GM21381 (cell line): Measurements from ENCODE around the gene PARVA.

ENCODE experiments used
- ATAC-seq: cut with Tn5 transposase; IDR thresholded peaks from one replicate; pipeline ENCODE4 v1.9.1; 2021; ENCODE audit warnings: mild to moderate bottlenecking, moderate library complexity; ENCODE audit not compliant: unreplicated experiment

Gene PARVA

DNA sequence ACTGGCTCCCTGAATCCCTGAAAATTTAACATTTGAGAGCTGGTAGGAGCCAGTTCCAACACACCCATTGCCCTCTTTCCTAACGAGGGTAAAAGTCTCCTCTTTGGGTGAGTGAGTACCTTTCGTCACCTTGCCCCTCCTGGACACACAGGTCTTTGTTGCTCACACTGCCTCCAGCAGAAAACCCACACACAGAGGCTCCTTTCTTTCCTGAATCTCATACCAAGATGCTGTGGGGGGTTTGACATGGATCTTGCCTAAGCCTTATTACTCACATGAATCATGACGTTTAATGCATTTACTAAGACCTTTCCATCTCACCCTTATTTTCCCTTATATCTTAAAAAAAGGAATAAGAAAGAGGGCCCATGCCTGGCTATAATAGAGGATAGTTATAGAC, 53.0 kb downstream of the PARVA start:
- ATAC-seq: no peak

DNA sequence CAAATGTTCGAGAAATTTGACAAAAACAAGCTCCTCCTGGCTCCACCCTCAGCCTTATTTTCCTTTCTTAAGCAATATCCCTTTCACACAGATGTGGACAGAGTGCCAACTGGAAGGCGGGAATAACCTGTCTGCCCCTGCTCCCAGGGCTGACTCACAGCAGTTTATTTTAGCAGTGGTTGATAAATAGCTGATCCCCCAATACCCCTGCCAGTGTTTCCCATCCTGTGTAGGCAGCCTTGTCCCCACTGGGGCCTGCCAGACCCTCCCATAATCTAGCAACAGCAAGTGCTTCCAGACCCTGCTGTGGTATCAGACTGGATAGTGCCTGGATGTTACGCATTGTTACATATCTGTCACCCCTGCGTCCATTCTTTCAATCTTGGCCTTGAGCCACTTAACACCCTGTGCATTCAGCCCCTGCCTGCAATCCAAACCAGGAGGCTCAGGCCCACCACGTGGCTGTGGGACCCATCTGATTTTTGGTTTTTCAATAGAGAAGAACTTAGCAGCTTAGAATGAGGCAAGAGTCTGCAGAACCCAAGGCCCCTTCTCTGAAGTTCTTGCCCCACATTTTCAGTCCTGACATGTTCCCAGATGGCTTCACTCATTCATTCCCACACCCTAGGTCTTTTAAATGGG, 53.7 kb downstream of the PARVA start:
- ATAC-seq: no peak

DNA sequence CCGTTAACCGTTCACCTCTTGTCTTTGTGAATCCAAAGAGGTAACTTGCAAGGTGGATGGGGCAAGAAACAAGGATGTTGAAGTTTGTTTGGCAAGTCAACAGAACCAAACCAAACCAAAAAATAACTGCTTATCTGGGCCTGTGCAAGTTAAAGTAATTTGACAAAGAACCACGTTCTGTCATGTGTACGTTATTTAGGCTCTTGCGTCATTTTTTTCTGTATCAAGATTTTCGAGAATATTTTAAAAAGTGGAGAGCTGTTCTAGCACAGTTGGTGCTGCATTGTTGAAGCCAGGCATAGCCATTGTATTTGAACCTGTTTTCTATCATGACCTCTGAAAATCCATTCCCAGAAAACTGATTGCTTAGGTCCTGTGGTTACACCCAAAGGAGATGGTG, 55.1 kb downstream of the PARVA start:
- no peak for ATAC-seq

DNA sequence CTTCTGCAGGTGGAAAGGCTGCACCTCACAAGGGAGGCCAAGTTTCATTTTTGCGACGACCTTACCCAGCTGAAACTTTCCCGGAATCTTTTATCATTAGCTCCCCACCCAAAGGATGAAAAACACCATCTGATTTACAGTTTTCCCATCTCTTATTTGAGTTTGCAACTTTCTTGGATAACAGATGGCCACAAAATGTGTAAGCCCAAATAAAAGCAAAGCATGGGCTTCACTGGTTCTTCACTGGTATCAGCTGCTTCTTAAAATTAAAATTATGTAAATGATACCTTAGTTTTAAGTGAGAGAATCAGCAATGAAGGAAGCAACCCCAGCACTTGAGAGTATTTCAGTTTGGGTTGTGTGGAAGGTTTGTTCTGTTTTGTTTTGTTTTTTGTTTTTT, 55.8 kb downstream of the PARVA start:
- no peak for ATAC-seq

DNA sequence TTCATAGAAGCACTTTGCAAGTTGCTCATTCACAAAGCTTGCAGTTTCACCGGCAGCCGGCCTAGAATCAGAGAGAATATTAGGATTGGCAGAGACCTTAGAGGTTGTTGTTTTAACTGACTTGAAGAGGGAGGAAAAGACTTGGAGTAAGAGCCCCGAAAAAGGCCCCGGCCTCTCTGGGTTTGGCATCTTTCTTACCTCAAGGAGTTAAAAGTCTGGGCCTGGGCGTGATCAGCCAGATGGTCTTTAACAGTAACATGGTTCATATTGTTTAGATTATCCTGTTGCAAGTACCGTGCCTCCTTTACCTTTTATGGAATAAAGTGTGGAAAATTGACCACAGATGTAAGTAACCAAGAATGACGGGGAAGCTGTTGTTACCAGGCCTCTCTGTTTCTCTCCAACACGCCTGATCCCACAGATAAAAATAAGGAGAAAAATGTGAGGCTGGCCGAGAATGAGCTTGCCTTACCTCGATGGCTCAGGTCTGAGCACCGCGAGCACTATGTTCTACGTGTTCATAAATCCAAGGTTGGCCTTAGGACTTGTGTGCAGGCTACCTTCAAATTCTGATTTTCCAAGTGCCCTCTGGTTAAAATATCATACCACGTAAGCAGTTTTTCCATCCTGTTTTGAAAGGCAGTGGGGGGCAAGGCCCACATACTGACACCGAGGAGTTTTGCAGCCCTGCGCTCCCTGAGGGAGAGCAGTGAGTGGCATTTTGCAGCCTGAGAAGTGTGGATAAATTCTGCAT, 56.4 kb downstream of the PARVA start:
- no peak for ATAC-seq

DNA sequence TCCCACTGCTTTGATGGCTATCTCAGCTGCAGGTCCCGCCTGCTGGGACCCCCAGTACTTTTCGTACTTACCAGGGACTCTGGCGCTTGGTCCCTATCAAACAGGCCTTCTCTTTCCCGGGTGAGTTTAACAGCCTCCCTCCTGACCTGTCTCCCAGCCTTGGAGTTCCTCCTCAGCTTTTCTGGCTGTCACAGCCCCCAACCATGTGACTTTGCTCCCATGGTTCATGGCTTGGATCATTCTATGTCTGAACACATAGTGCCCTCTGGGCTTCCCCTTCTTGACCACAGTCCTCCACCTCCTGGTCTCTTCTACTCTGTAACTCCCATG, 56.9 kb downstream of the PARVA start:
- no peak for ATAC-seq

DNA sequence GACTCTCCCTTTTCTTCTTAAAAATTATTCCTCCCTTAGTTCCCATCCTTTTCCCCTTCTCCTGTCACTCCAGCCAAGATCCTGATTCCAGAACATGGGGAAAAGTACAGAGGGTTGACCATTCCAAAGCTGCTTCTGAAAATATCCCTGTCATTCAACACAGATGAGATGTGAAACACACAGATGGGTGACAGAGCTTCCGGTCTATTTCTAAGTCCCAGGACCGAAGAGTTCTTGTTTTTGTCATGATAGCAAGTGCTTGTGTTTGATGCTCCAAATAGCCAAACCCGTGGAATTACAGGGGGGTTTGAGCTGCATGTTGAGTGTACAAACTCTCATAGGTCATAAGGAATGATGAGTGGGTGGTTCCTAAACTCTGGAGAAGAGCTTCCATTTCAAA, 57.9 kb downstream of the PARVA start:
- ATAC-seq: no peak

DNA sequence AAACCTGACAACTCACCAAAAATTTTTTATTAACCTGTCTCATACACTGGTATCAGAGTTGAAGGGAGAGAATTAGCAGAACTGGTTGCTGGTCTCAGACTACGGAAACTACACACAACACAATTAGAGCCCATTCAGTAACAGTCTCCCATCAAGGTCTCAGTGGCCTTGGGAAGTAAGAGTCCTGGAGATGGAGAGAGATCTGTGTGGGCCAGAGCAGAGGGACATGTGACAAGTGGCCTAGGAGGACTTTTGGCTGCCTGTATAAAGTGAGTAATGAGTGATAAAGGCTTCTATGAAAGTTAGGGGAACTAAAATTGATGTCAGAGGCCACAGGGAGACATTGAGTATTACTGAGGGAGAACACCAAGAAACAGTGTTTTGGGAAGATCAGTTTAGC, 58.9 kb downstream of the PARVA start:
- no peak for ATAC-seq

DNA sequence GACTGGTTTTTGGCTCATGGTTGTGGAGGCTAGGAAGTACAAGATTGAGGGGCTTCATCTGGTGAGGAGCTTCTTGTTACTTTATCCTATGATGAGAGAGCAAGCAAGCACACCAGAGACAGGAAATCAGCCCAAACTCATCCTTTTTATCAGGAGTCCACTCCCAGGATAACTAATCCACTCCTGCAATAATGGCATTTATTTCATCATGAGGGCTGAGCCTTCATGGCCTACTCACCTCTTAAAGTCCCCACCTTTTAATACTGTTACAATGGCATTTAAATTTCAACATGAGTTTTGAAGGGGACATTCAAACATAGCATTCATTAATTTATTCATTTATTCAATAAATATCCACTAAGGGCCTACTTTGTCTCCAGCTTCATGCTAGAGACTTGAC, 60.9 kb downstream of the PARVA start:
- no peak for ATAC-seq

DNA sequence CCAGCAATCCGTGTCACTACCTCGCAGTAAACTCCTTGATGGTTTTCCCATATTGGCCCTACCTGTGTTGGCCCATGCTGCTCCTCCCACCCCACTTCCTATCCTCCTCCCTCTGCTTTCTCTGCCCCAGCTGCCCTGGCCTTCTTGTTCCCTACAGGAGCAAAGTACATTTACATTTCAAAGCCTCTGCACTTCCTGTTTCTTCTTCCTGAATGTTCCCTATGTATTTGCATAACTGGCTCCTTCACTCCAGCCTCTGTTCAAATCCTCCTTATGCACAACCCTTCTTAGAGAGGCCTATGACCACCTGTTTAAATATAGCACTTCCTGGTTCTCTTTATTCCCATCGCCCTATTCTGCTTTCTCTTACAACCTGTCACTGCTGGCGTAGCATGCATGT, 62.2 kb downstream of the PARVA start:
- no peak for ATAC-seq

DNA sequence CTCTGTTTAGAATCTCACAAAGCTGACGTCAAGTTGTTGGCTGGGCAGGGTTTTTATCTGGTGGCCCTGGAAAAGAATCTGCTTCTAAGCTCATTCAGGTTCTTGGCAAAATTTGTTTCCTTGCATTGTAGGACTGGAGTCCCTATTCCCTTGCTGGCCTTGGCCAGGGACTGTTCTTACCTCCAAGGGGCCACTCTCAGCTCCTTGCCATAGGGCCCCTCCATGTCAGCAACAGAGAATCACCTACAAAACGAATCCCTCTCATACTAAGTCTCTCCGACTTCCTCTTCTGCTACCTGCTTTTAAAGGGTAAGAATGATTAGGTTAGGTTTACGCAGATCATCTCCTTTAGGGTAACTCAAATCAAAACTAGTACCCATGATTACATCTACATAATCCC, 63.2 kb downstream of the PARVA start:
- no peak for ATAC-seq

DNA sequence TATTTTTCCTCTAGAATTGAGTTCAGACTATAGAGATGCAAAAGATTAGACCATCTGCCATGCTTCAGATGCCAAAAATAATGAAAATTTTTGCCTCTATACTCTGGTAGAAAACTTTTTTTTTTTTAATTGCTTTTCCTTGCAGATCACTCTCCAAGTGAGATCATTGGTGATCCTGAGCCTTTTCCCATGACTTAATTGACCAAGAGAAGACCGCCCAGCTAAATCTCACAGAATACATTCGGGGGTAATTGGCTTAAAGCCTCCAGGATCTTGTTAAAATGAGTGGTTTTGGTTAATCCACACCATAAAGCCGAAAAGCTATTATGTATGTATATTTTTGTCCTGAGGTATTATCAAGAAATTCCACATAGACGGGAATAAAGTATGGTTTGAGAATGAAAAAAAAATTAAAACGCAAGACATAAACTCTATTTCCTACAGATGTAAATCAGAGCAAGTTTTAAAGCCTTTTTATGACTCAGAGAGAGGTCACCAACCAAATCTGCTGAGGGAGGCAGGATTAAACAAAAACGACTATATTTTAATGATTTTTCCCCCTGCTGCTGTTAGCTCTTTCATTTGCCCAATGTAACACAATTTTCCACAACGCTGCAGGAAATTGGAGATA, 64.0 kb downstream of the PARVA start:
- ATAC-seq: no peak

DNA sequence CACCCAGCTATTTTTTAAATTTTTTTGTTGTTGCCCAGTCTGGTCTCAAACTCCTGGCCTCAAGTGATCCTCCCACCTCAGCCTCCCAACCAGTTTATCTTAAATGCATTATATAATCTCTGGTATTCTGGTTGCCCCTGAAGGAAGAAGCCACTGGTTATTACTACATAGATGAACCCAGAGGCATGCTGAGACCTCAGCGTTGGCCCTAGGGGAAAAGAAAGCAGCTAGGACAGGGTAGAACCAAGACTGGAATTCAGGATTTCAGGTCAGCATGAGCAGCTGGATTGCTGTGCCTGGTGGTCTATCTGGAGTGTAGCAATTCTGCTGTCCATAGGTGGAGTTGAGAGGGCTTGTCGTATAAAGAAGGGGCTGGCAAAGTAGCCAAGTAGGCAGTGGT, 67.2 kb downstream of the PARVA start:
- ATAC-seq: no peak

DNA sequence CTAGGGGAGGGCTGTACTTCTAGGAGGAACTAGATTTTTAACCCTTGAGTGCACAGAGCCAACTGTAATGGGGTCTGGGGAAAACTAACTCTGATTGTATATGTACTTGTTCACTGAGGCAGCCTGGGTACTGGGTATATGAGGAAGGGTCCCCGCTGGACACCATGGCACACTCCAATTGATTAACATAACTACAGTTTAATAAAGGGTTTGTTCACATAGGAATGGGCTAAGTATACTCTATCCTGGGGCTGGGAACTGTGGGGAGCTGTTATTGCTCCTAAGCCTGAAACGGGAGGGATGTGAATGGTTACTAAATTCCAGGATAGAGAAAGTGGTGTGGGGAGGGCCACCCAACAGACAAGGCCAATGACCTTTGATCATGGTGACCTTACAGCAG, 67.6 kb downstream of the PARVA start:
- no peak for ATAC-seq

DNA sequence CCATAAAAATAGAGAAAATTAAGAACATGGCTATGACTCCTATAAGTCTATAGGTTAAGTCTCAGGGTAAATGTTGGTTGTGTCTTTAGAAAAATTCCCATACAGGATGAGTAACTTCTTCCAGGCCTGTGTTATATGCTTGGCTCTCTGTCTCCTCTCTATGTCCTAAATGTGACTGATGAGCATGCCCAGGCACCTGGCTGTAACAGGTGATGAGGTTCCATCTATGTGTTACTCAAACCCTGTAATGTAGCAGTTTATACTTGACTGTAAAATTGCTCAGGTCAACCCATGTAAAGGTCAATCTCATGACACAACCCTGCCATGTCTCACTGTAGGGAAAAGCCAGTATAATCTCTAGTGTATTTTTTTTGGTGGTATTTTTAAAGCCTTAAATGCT, 69.5 kb downstream of the PARVA start:
- no peak for ATAC-seq

DNA sequence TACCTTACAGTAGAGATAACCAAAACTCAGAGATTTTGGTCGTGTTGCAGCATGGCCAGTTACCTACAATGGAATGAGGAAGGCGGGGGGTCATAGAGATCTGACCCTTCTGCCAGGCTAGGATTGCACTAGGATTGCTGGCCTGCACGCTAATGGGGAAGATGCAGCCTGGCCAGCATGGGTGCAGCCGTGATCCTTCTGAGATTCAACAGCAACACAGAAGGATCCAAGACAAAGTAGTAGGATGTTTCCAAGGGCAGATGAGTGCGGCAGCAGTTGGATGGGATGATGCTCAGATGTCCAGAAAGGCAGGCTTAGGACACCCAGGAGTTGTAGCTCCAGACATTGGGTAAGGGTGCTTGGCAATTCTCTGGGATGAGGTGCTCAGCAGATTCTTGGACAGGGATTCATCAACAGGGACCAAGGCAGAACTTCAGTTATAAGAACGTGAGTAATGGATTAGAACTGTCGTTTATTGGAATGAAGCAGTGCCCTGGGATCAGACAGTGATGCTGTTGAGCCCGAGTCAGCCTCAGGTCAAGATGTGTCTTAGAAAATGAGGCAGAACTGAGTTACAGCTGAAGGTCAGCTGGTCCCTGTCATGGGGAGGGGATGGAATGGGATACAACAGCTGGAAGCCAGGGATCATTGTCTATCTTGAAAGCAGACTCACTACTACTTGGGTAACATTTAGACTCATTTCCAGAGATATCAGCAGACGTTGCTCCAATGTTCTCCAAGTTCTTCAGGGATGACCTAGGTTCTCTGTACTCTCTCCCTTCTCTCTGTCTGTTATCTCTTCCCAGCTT, 71.0 kb downstream of the PARVA start:
- no peak for ATAC-seq

DNA sequence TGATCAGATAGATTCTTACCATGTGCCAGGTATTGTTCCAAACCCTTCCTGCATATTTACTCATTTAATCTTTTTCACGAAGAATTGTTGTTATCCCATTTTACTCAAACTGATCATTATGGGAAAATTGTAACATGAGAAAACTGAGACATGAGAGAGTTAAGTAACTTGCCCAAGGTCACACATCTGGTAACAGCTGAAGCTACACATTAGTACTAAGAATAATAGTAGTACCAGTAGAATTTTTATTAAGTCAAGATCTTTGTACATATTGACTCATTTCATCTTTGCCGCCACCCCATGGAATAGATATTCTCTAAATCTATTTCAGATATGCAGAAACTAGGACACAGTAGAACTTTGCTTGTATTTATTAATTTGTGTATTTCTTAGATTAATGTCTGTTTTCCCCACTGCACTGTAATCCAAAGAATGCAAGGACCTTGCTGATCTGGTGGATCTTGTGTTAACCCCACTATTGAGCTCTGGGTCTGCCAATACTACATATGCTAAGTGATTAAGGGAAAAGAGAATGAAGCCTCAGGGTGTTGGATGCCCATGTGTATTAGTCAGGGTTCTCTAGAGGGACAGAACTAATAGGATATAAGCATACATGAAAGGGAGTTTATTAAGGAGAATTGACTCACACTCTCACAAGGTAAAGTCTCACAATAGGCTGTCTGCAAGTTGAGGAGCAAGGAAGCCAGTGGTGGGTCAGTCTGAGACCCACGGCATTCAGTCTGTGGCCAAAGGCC, 72.8 kb downstream of the PARVA start:
- ATAC-seq: no peak

DNA sequence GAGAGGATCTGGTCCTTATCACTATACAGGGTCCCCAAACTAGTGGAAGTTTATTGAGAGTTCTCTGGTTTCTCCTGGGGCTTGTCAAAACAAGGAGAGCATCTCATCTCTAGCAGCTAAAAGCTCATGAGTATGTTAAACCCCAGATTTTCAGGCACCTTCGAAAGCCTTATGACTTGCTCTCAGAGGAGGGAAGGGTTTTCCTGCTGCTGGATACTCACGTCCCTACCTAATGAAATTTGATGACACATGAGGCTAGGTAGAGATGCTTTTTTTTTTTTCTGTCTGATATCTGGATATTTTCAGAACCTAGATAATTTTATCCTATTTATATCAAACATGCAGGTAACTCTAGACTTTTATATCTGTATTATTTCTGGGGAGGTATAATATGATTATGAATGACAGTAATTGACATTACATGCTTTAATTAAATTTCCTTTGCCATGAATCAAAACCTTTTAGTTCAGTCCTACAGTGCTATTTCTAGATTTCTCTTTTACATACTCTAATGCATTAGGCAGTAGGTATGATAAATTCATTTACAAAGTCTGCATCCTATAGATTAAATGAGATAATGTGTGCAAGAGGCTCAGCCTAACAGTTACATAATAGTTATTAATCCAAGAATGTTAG, 73.9 kb downstream of the PARVA start:
- ATAC-seq: no peak

DNA sequence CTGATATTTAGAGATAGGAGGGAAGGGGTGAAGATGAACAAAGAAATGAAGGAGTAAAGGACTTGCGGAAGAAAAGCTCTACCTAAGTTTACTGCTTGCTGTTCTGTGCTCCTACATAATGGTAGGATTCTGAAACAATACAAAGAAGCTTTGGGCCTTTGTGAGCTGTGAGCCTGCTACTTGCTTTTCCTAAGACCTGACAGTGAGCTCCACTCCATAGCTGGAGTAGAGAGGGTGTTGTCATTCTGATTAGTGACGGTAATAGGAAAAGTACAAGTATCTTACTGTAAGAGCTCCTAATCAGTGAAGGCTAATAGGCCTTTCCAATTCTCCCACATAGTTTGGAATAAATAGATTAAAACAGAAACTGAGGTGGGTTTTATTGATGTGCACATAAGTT, 75.9 kb downstream of the PARVA start:
- ATAC-seq: no peak

DNA sequence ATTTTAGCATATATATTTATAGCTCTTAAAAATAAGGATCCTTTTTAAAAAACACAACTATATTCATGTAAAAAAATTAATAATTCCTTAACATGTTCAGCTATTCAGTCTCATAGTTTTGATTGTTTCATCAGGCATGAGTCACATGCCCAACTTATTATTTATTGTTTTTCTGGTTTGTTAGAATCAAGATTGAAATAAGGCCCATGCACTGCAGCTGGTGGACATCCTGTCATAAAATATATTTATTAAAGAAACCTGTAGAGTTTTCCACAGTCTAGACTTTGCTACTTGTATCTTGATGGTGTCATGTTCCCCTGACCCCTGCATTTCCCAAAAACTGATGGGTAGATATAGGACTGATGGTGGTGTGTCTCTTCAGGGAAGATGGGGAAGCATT, 77.4 kb downstream of the PARVA start:
- no peak for ATAC-seq

DNA sequence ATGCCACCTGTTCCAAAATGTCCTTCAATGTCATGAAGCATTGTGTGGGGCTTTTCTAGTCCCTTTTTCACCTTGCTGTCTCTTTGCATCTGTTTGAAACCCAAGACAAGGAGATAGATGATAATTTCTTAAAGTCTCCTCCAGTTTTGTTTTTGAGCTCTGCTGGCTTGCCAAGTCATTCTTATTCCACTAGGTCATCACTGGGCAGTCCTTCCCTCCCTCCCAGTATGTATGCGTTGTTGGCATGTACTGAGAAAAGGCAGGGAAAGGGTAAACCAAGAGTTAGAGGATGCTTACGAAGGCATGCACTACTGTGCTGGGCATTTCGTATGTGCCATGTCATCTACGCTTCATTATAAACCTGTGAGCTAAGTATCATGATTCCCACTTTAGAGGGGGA, 78.6 kb downstream of the PARVA start:
- no peak for ATAC-seq
